Measurements from ENCODE around the gene THOP1. TPM values are rescaled to one million over a fixed set of nuclear protein-coding genes. Genes with fewer than 3 reads are reported as not detected.
"Not testable (repeated sequence)": the region's sequence is repeated elsewhere in the genome, so short reads cannot be mapped to it uniquely, and the experiment has no call there.

Gene THOP1
- total and polyA plus RNA-seq, 7 donors, result 23.2 to 97.0 (median 39.8) TPM

GRCh38 chr19:2791876-2792275 is 6.6 kb downstream of the THOP1 start:
- Histone ChIP-seq H3K9me3 (no peaks in the 10 kb centered on the region), H3K36me3 (peaks cover 0 to 39% (median 12%) of the 10 kb centered on the region in 4 donors), H3K4me3 (no peak overlapping the region), H3K4me1 (no peaks in the 10 kb centered on the region), H3K27ac (no peak overlapping the region), H3K27me3 (no peaks in the 10 kb centered on the region)
- 91 to 94% methylated on average over 16 of the region's 16 CpGs for WGBS, 2 donors
- DNase-seq, result no peak
- intact Hi-C loops (cut with DNase I), result no loop called here
- TF ChIP-seq POLR2AphosphoS5 (IDR thresholded peaks at IDR 0.05), result no peak
- no peak for TF ChIP-seq EP300 (IDR thresholded peaks at IDR 0.05)
- no peak for TF ChIP-seq CTCF (IDR thresholded peaks at IDR 0.05)
- TF ChIP-seq POLR2A (IDR thresholded peaks at IDR 0.05), result no peak

GRCh38 chr19:2792666-2793065 is 7.4 kb downstream of the THOP1 start:
- H3K27ac ChIP-seq; H3K4me3 ChIP-seq; H3K27me3 ChIP-seq; DNase-seq; H3K4me1 ChIP-seq; H3K9me3 ChIP-seq; intact Hi-C loops (cut with DNase I): not testable (repeated sequence)
- peaks cover 0 to 46% (median 16%) of the 10 kb centered on the region in 4 donors for H3K36me3 ChIP-seq
- 87 to 94% methylated on average over 10 of the region's 10 CpGs for WGBS, 2 donors

- intact Hi-C loops (cut with DNase I), result no loop called here
- Histone ChIP-seq H3K4me1 (no peaks in the 10 kb centered on the region), H3K4me3 (no peak overlapping the region), H3K27me3 (no peaks in the 10 kb centered on the region), H3K9me3 (no peaks in the 10 kb centered on the region), H3K27ac (no peak overlapping the region), H3K36me3 (peaks cover 0 to 50% (median 16%) of the 10 kb centered on the region in 4 donors)
- 95 to 96% methylated on average over 7 of the region's 7 CpGs for WGBS, 2 donors
- TF ChIP-seq CTCF (IDR thresholded peaks at IDR 0.05) (no peak), POLR2AphosphoS5 (IDR thresholded peaks at IDR 0.05) (no peak), POLR2A (IDR thresholded peaks at IDR 0.05) (no peak), EP300 (IDR thresholded peaks at IDR 0.05) (no peak)
- no peak for DNase-seq
Measured at GRCh38 chr19:2793126-2793525, 7.8 kb downstream of the THOP1 start.

GRCh38 chr19:2793577-2793976 is 8.3 kb downstream of the THOP1 start:
- Histone ChIP-seq H3K27me3 (no peaks in the 10 kb centered on the region), H3K36me3 (peaks cover 0 to 55% (median 16%) of the 10 kb centered on the region in 4 donors), H3K4me3 (no peak overlapping the region), H3K27ac (no peak overlapping the region), H3K4me1 (no peaks in the 10 kb centered on the region), H3K9me3 (no peaks in the 10 kb centered on the region)
- 96 to 97% methylated on average over 12 of the region's 12 CpGs for WGBS, 2 donors
- no peak for TF ChIP-seq POLR2AphosphoS5 (IDR thresholded peaks at IDR 0.05)
- no peak for TF ChIP-seq EP300 (IDR thresholded peaks at IDR 0.05)
- no peak for TF ChIP-seq CTCF (IDR thresholded peaks at IDR 0.05)
- TF ChIP-seq POLR2A (IDR thresholded peaks at IDR 0.05), result no peak
- intact Hi-C loops (cut with DNase I), result no loop called here
- no peak for DNase-seq

- Histone ChIP-seq H3K36me3 (peaks cover 0 to 65% (median 15%) of the 10 kb centered on the region in 4 donors), H3K27me3 (no peaks in the 10 kb centered on the region), H3K4me3 (no peak overlapping the region), H3K27ac (no peak overlapping the region), H3K4me1 (no peaks in the 10 kb centered on the region), H3K9me3 (no peaks in the 10 kb centered on the region)
- DNase-seq, result no peak
- no peak for TF ChIP-seq POLR2A (IDR thresholded peaks at IDR 0.05)
- no peak for TF ChIP-seq EP300 (IDR thresholded peaks at IDR 0.05)
- TF ChIP-seq POLR2AphosphoS5 (IDR thresholded peaks at IDR 0.05), result no peak
- no peak for TF ChIP-seq CTCF (IDR thresholded peaks at IDR 0.05)
- intact Hi-C loops (cut with DNase I), result no loop called here
- 91% methylated on average over 27 of the region's 27 CpGs for WGBS, 2 donors
Measured at GRCh38 chr19:2795827-2796658, 10.7 kb downstream of the THOP1 start.
